Measurements from ENCODE around the gene DYSF. TPM values are rescaled to one million over a fixed set of nuclear protein-coding genes. Genes with fewer than 3 reads are reported as not detected.

DYSF gene
- total RNA-seq, 1 experiment from 2014 or later: 0.31 TPM

DNA sequence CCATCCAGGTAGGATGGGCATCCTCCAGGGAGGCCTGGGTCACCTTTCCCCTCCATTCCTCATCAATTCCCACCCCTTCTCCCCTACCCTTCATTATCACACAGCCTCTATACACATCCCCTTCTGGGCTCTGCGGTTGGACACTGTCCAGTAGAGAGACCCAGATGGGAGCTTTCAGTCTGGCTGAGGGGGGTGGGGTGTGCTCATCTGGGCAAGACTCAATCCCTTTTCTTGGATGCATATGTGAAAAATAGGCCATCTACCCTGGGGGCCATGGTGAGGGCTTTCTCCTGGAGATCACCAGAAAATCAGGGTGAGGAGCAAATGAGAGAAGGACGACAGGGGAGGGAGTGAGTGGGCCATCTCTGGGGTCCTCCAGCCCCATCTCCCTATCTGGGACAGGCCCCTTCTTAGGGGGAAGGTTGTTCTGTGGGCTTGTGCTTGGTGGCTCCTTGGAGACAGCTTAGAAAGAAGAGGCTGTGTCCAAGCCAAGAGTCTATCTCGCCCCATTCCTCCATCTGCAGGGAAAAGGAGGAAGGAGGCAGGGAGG lies 160.1 kb downstream of the DYSF start:
- intact Hi-C loops (cut with micrococcal nuclease; ENCODE audit: unreplicated experiment) (no loop called here), in situ Hi-C loops (cut with HindIII; ENCODE audit: low pct_unique_long_range_greater_than_20kb, low sequenced_read_pairs) (no loop called here)
- TF ChIP-seq TCF7L2 (IDR thresholded peaks at IDR 0.05; ENCODE audit: low read depth, low read length) (no peak), POLR2AphosphoS5 (IDR thresholded peaks at IDR 0.05; ENCODE audit: low read depth, low read length) (no peak), SIN3A (IDR thresholded peaks at IDR 0.05; ENCODE audit: borderline replicate concordance, insufficient read depth, low read depth, low read length) (no peak)
- TF ChIP-seq, protein P1, sequence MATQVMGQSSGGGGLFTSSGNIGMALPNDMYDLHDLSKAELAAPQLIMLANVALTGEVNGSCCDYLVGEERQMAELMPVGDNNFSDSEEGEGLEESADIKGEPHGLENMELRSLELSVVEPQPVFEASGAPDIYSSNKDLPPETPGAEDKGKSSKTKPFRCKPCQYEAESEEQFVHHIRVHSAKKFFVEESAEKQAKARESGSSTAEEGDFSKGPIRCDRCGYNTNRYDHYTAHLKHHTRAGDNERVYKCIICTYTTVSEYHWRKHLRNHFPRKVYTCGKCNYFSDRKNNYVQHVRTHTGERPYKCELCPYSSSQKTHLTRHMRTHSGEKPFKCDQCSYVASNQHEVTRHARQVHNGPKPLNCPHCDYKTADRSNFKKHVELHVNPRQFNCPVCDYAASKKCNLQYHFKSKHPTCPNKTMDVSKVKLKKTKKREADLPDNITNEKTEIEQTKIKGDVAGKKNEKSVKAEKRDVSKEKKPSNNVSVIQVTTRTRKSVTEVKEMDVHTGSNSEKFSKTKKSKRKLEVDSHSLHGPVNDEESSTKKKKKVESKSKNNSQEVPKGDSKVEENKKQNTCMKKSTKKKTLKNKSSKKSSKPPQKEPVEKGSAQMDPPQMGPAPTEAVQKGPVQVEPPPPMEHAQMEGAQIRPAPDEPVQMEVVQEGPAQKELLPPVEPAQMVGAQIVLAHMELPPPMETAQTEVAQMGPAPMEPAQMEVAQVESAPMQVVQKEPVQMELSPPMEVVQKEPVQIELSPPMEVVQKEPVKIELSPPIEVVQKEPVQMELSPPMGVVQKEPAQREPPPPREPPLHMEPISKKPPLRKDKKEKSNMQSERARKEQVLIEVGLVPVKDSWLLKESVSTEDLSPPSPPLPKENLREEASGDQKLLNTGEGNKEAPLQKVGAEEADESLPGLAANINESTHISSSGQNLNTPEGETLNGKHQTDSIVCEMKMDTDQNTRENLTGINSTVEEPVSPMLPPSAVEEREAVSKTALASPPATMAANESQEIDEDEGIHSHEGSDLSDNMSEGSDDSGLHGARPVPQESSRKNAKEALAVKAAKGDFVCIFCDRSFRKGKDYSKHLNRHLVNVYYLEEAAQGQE (IDR thresholded peaks at IDR 0.05; ENCODE audit: insufficient read depth in 1 of 2, low read depth in 2 of 2, low read length in 1 of 2): no peak
- TF ChIP-seq, protein P2, sequence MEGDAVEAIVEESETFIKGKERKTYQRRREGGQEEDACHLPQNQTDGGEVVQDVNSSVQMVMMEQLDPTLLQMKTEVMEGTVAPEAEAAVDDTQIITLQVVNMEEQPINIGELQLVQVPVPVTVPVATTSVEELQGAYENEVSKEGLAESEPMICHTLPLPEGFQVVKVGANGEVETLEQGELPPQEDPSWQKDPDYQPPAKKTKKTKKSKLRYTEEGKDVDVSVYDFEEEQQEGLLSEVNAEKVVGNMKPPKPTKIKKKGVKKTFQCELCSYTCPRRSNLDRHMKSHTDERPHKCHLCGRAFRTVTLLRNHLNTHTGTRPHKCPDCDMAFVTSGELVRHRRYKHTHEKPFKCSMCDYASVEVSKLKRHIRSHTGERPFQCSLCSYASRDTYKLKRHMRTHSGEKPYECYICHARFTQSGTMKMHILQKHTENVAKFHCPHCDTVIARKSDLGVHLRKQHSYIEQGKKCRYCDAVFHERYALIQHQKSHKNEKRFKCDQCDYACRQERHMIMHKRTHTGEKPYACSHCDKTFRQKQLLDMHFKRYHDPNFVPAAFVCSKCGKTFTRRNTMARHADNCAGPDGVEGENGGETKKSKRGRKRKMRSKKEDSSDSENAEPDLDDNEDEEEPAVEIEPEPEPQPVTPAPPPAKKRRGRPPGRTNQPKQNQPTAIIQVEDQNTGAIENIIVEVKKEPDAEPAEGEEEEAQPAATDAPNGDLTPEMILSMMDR (IDR thresholded peaks at IDR 0.05): no peak
- DNase-seq (ENCODE audit: low read depth, low spot score) (no peak), ATAC-seq (no peak)
- Histone ChIP-seq H3K9me3 (ENCODE audit: control insufficient read depth, insufficient read depth, low read depth, low read length) (no peaks in the 10 kb centered on the region), H3K27ac (ENCODE audit: low read length) (no peak overlapping the region), H3K27me3 (ENCODE audit: control insufficient read depth, insufficient read depth, low read length) (no peaks in the 10 kb centered on the region), H3K4me3 (ENCODE audit: low read depth in 2 of 2, low read length in 2 of 2) (no peak overlapping the region), H3K4me1 (ENCODE audit: control insufficient read depth, insufficient read depth, low read length) (no peaks in the 10 kb centered on the region), H3K36me3 (ENCODE audit: control insufficient read depth, insufficient read depth, low read length) (no peaks in the 10 kb centered on the region)
- no TSS peak for BruUV-seq (replicated peaks)
- POLR2A ChIA-PET: no interaction called here
- CTCF ChIA-PET: no interaction called here

DNA sequence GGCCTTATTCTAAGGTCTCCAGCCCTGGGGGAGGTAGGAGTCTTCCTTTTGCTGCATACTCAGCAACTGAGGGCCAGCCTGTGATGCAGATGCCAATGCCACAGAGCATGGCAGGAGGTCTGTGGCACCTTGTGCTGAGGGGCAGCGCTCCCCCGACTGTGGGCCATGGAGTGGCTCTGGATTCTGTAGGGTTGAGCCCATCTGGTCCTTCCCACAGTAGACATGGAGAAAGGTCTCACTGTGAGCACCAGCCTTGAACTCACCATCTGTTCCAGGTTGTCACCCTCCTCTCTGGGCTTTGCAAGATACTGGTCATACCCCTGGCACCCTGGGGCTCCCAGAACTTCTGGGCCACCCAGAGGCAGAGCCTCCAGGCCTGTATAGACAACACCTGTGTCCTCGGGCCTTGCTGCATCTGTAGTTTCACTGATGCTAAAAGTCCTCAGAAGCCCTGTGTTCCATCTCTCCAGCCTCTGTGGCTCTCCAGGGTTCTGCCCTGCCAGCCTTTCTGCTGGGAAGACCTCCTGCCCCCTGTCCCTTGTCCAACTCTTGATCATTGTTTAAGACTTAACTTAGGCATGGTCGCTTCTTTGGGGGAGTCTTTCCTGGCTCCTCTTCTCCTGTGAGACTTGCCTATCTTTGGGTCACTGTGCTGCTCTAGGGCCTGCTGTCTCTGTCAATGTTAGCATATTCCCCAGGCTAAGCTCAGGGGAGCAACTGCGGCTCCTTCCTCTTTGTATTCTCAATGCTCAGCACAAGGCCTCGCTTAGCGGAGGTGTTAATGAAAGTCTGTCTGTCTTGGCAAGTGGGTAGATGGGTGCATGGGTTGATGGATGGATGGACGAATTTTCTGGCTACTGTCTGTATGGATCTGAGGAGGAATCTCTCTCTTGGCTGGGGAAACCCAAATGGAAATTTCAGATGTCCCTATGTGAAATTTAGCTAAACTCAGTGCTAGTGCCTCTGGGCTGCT lies 160.9 kb downstream of the DYSF start:
- no peaks in the 10 kb centered on the region for H3K36me3 ChIP-seq (ENCODE audit: control insufficient read depth, insufficient read depth, low read length)
- H3K27ac ChIP-seq (ENCODE audit: low read length): no peak overlapping the region
- ATAC-seq: no peak
- H3K27me3 ChIP-seq (ENCODE audit: control insufficient read depth, insufficient read depth, low read length): no peaks in the 10 kb centered on the region
- TF ChIP-seq, protein P1 (IDR thresholded peaks at IDR 0.05; ENCODE audit: insufficient read depth in 1 of 2, low read depth in 2 of 2, low read length in 1 of 2): no peak
- DNase-seq (ENCODE audit: low read depth, low spot score): no peak
- POLR2A ChIA-PET: interaction anchor here (0.7 kb wide), 1 partner anchor 22 kb away, joined by 4 read pairs; no protein-coding TSS in a partner anchor
- H3K4me1 ChIP-seq (ENCODE audit: control insufficient read depth, insufficient read depth, low read length): no peaks in the 10 kb centered on the region
- BruUV-seq (replicated peaks): no TSS peak
- in situ Hi-C loops (cut with HindIII; ENCODE audit: low pct_unique_long_range_greater_than_20kb, low sequenced_read_pairs): no loop called here
- intact Hi-C loops (cut with micrococcal nuclease; ENCODE audit: unreplicated experiment): no loop called here
- H3K4me3 ChIP-seq (ENCODE audit: low read depth in 2 of 2, low read length in 2 of 2): no peak overlapping the region
- CTCF ChIA-PET: no interaction called here
- H3K9me3 ChIP-seq (ENCODE audit: control insufficient read depth, insufficient read depth, low read depth, low read length): no peaks in the 10 kb centered on the region
